GM21576 (cell line): ENCODE data around the gene MOB3C.

Experiments
- ATAC-seq: cut with Tn5 transposase; IDR thresholded peaks from one replicate; pipeline ENCODE4 v1.9.1; 2021; ENCODE audit warnings: mild to moderate bottlenecking, moderate library complexity; ENCODE audit not compliant: unreplicated experiment

The MOB3C gene

GRCh38 chr1:46607345-46608130 is 9.1 kb downstream of the MOB3C start:
- ATAC-seq, result no peak

GRCh38 chr1:46606255-46606965 is 10.2 kb downstream of the MOB3C start:
- no peak for ATAC-seq

- no peak for ATAC-seq
These were observed 11.4 kb downstream of the MOB3C start for GRCh38 chr1:46605232-46605631.

GRCh38 chr1:46603858-46604549 is 12.6 kb downstream of the MOB3C start, which contains the start of gene MKNK1:
Gene MKNK1, minus strand, starts transcription at chr1:46604268. Its CDS starts 20,941 bp downstream, at chr1:46583327.
- peak; percentile 95 for ATAC-seq

- no peak for ATAC-seq
These were observed 13.1 kb downstream of the MOB3C start for GRCh38 chr1:46603481-46603857.

GRCh38 chr1:46601257-46602007 is 15.2 kb downstream of the MOB3C start:
- ATAC-seq, result no peak

- no peak for ATAC-seq
These were observed 17.3 kb downstream of the MOB3C start for GRCh38 chr1:46599059-46599970.

- no peak for ATAC-seq
These were observed 19.8 kb downstream of the MOB3C start for GRCh38 chr1:46596846-46597245.

- no peak for ATAC-seq
These were observed 20.6 kb downstream of the MOB3C start for GRCh38 chr1:46596036-46596435.

GRCh38 chr1:46595127-46595526 is 21.5 kb downstream of the MOB3C start:
- ATAC-seq, result no peak

GRCh38 chr1:46594063-46594462 is 22.5 kb downstream of the MOB3C start:
- ATAC-seq, result no peak

- ATAC-seq, result no peak
These were observed 23.8 kb downstream of the MOB3C start for GRCh38 chr1:46592823-46593222.

GRCh38 chr1:46589529-46589928 is 27.1 kb downstream of the MOB3C start:
- no peak for ATAC-seq

GRCh38 chr1:46587069-46587468 is 29.5 kb downstream of the MOB3C start:
- no peak for ATAC-seq

- ATAC-seq, result no peak
These were observed 31.2 kb downstream of the MOB3C start for GRCh38 chr1:46585312-46585938.

- ATAC-seq, result no peak
These were observed 33.1 kb downstream of the MOB3C start for GRCh38 chr1:46583494-46583893.

GRCh38 chr1:46582972-46583371 is 33.6 kb downstream of the MOB3C start:
- ATAC-seq, result no peak

GRCh38 chr1:46581681-46582455 is 34.7 kb downstream of the MOB3C start:
- ATAC-seq, result no peak
